ENCODE results near the gene ZIC4. TPM values are rescaled to one million over a fixed set of nuclear protein-coding genes. Genes with fewer than 3 reads are reported as not detected.

Gene ZIC4
- total RNA-seq, 4 donors from 2014 or later = 0.19 to 0.47 (median 0.39) TPM; not detected in 1

- Histone ChIP-seq H3K4me3 (no peak overlapping the region), H3K27ac (no peak overlapping the region), H3K36me3 (no peaks in the 10 kb centered on the region), H3K27me3 (peaks cover 3 to 13% (median 6%) of the 10 kb centered on the region in 3 donors), H3K4me1 (peaks cover 0 to 8% of the 10 kb centered on the region in 2 donors), H3K9me3 (no peaks in the 10 kb centered on the region)
- no peak for ATAC-seq
- no peak for TF ChIP-seq CTCF (IDR thresholded peaks at IDR 0.05 in 4 of 5, conservative IDR thresholded peaks at IDR 0.05 in 1 of 5)
- TF ChIP-seq POLR2A (IDR thresholded peaks at IDR 0.05) = no peak
- intact Hi-C loops (cut with DNase I; ENCODE audit: low total_unique reads) (loop anchor here (10.0 kb wide), 1 partner anchor 519 kb away; no protein-coding TSS in a partner anchor), in situ Hi-C loops (cut with MboI; ENCODE audit: low sequenced_read_pairs in 4 of 4) (no loop called here)
- no peak for DNase-seq
These were observed 19.1 kb upstream of the ZIC4 start for GRCh38 chr3:147425388-147425850.

- DNase-seq = no peak
- no peaks in the 10 kb centered on the region for H3K9me3 ChIP-seq
- H3K27me3 ChIP-seq = peaks cover 3 to 18% (median 6%) of the 10 kb centered on the region in 3 donors
- ATAC-seq = no peak
- no peaks in the 10 kb centered on the region for H3K36me3 ChIP-seq
- no peak overlapping the region for H3K4me3 ChIP-seq
- no peak for TF ChIP-seq CTCF (IDR thresholded peaks at IDR 0.05 in 4 of 5, conservative IDR thresholded peaks at IDR 0.05 in 1 of 5)
- no peak for TF ChIP-seq POLR2A (IDR thresholded peaks at IDR 0.05)
- peaks cover 3 to 8% of the 10 kb centered on the region in 2 donors for H3K4me1 ChIP-seq
- in situ Hi-C loops (cut with MboI; ENCODE audit: low sequenced_read_pairs in 4 of 4) = no loop called here
- intact Hi-C loops (cut with DNase I; ENCODE audit: low total_unique reads) = loop anchor here (10.0 kb wide), 1 partner anchor 520 kb away; no protein-coding TSS in a partner anchor
- H3K27ac ChIP-seq = peak overlapping the region in 1 of 4 donors; percentile 79
These were observed 18.4 kb upstream of the ZIC4 start for GRCh38 chr3:147424581-147425387.

DNA sequence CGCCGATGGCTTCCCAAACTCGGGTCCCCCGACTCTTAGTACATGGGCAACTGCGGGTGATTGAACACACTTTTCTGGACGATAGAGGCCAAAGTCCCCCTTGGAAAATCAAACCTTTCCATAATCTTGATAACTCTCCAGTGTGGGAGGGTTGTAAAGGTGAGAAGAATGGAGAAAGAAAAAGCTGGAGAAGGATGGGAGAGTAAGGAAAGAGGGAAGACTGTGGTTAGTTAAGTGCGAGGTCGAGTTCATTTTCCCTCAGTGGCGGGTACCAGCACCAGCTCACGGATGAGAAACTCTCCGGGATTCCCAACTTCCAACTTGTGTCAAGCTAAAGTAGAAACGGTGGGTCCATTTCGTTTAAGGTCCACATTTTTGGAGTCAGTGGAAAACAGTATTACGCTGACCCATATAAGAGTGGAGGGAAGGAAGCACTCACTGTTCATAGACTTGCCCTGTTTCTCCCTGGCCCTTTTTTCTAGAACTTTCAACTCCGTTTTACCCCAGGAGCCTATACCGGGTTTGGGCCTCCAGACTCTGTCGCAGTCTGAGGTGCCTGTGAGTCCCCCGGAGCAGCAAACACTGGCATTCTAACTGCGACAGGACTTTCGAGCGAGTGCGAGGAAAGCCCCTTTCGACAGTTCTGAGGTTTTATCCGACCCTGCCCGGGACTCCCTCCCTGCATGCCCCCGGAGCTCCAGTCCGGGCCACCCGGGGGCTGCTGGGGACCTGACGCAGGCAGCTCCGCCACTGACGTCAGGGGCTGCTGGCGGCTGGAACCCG, 17.6 kb upstream of the ZIC4 start:
- DNase-seq = no peak
- in situ Hi-C loops (cut with MboI; ENCODE audit: low sequenced_read_pairs in 4 of 4) = no loop called here
- Histone ChIP-seq H3K27ac (peak overlapping the region in 1 of 4 donors; percentile 79), H3K4me3 (no peak overlapping the region), H3K27me3 (peaks cover 3 to 23% (median 6%) of the 10 kb centered on the region in 3 donors), H3K9me3 (no peaks in the 10 kb centered on the region), H3K4me1 (peaks cover 7 to 13% of the 10 kb centered on the region in 2 donors), H3K36me3 (no peaks in the 10 kb centered on the region)
- ATAC-seq = no peak
- intact Hi-C loops (cut with DNase I; ENCODE audit: low total_unique reads) = loop anchor here (10.0 kb wide), 1 partner anchor 521 kb away; no protein-coding TSS in a partner anchor
- TF ChIP-seq POLR2A (IDR thresholded peaks at IDR 0.05) = no peak
- TF ChIP-seq CTCF (IDR thresholded peaks at IDR 0.05 in 4 of 5, conservative IDR thresholded peaks at IDR 0.05 in 1 of 5) = no peak

DNA sequence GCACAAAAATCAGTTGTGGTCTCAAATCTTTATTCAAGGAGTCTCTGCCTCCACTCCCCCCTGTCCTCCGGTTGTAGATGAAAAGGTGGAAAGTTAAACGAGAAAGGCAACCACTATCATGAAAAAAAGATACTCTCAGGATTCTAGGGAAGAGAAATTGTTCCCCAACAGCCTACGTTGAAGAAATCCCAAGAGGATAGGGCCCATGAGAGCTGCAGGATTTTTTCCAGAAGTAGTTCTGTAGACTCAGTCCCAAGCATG, 17.1 kb upstream of the ZIC4 start:
- peak overlapping the region in 3 of 4 donors; percentile 9 to 27 (median 14) for H3K4me3 ChIP-seq
- no peak for DNase-seq
- no peak for ATAC-seq
- H3K27ac ChIP-seq = peak overlapping the region; percentile 1 to 86 (median 53)
- H3K9me3 ChIP-seq = no peaks in the 10 kb centered on the region
- in situ Hi-C loops (cut with MboI; ENCODE audit: low sequenced_read_pairs in 4 of 4) (no loop called here), intact Hi-C loops (cut with DNase I; ENCODE audit: low total_unique reads) (loop anchor here (10.0 kb wide), 1 partner anchor 521 kb away; no protein-coding TSS in a partner anchor)
- TF ChIP-seq CTCF (IDR thresholded peaks at IDR 0.05 in 4 of 5, conservative IDR thresholded peaks at IDR 0.05 in 1 of 5) (no peak), POLR2A (IDR thresholded peaks at IDR 0.05) (no peak)
- peaks cover 3 to 23% (median 6%) of the 10 kb centered on the region in 3 donors for H3K27me3 ChIP-seq
- peaks cover 7 to 13% of the 10 kb centered on the region in 2 donors for H3K4me1 ChIP-seq
- no peaks in the 10 kb centered on the region for H3K36me3 ChIP-seq
